Mesenchymal stem cell (in vitro differentiated cells and primary cell): Measurements from ENCODE around the gene PRKCB.

Experiments used
- DNase-seq: peaks from one replicate; pipeline ENCODE4 v3.0.0-alpha.2; 2013
- H2AFZ ChIP-seq: one replicate; pipeline ENCODE4 v1.6.1; 2013; ENCODE audit warnings: low read depth, mild to moderate bottlenecking, control low read depth, inconsistent platforms, low read length, moderate library complexity
- H2AK5ac ChIP-seq: 2 replicates; pipeline ENCODE4 v1.6.1; 2013; ENCODE audit warnings: low read length, moderate library complexity, mild to moderate bottlenecking, inconsistent platforms; ENCODE audit not compliant: severe bottlenecking
- H2BK120ac ChIP-seq: one replicate; pipeline ENCODE4 v1.6.1; 2013; ENCODE audit warnings: low read depth, mild to moderate bottlenecking, inconsistent platforms, low read length, moderate library complexity
- H2BK12ac ChIP-seq, 2 experiments: one replicate each; pipeline ENCODE4 v1.6.1; 2013; ENCODE audit warnings: inconsistent platforms in 2 of 2, low read length in 2 of 2, mild to moderate bottlenecking in 2 of 2, moderate library complexity in 2 of 2, control low read depth in 1 of 2
- H2BK15ac ChIP-seq: one replicate; pipeline ENCODE4 v1.6.1; 2013; ENCODE audit warnings: mild to moderate bottlenecking, low read depth, inconsistent platforms; ENCODE audit not compliant: poor library complexity, severe bottlenecking
- H2BK5ac ChIP-seq: 2 replicates; pipeline ENCODE4 v1.6.1; 2013; ENCODE audit warnings: low read depth, mild to moderate bottlenecking, low read length, control low read depth, inconsistent platforms; ENCODE audit not compliant: poor library complexity, severe bottlenecking
- H3K14ac ChIP-seq, 2 experiments: one replicate each; pipeline ENCODE4 v1.6.1; 2013; ENCODE audit warnings: inconsistent platforms in 2 of 2, low read length in 2 of 2, control low read depth in 1 of 2, mild to moderate bottlenecking in 1 of 2, moderate library complexity in 1 of 2
- H3K18ac ChIP-seq, 2 experiments: one replicate each; pipeline ENCODE4 v1.6.1; 2013; ENCODE audit warnings: inconsistent platforms in 2 of 2, low read length in 2 of 2, control low read depth in 1 of 2, low read depth in 1 of 2, mild to moderate bottlenecking in 1 of 2
- H3K23ac ChIP-seq, 2 experiments: one replicate each; pipeline ENCODE4 v1.6.1; 2013; ENCODE audit warnings: inconsistent platforms in 2 of 2, low read length in 2 of 2, mild to moderate bottlenecking in 2 of 2, moderate library complexity in 2 of 2, control low read depth in 1 of 2
- H3K27ac ChIP-seq: 2 replicates; pipeline ENCODE4 v1.5.1; 2013; ENCODE audit warnings: mild to moderate bottlenecking, moderate library complexity, low read length, control low read depth, inconsistent platforms; ENCODE audit not compliant: poor library complexity, severe bottlenecking
- H3K27me3 ChIP-seq, 2 experiments: 2 replicates each; pipeline versions ENCODE4 v1.6.1 to v1.7.0; 2013; ENCODE audit warnings: low read length in 2 of 2, mild to moderate bottlenecking in 2 of 2, moderate library complexity in 2 of 2, control low read depth in 1 of 2, inconsistent platforms in 1 of 2; ENCODE audit not compliant: control insufficient read depth in 1 of 2, insufficient read depth in 1 of 2
- H3K36me3 ChIP-seq, 2 experiments: 2 replicates each; pipeline versions ENCODE4 v1.6.1 to v1.7.0; 2013; ENCODE audit warnings: low read length in 2 of 2, control low read depth in 1 of 2, inconsistent platforms in 1 of 2, low read depth in 1 of 2, mild to moderate bottlenecking in 1 of 2; ENCODE audit not compliant: insufficient read depth in 2 of 2, control insufficient read depth in 1 of 2
- H3K4ac ChIP-seq, 2 experiments: one replicate each; pipeline ENCODE4 v1.6.1; 2013; ENCODE audit warnings: inconsistent platforms in 2 of 2, low read length in 2 of 2, mild to moderate bottlenecking in 2 of 2, moderate library complexity in 2 of 2, control low read depth in 1 of 2, low read depth in 1 of 2
- H3K4me1 ChIP-seq: 2 replicates; pipeline ENCODE4 v1.6.1; 2013; ENCODE audit warnings: low read depth, low read length, control low read depth; ENCODE audit not compliant: control insufficient read depth, insufficient read depth
- H3K4me2 ChIP-seq: 2 replicates; pipeline ENCODE4 v1.6.1; 2013; ENCODE audit warnings: low read length, mild to moderate bottlenecking, inconsistent platforms; ENCODE audit not compliant: poor library complexity, severe bottlenecking
- H3K4me3 ChIP-seq, 2 experiments: 2 replicates each; pipeline versions ENCODE4 v1.5.1 to v1.7.0; 2013; ENCODE audit warnings: low read length in 2 of 2, mild to moderate bottlenecking in 2 of 2, control low read depth in 1 of 2, low read depth in 1 of 2; ENCODE audit not compliant: insufficient read depth in 1 of 2
- H3K79me1 ChIP-seq: replicated peaks from 2 replicates; pipeline ENCODE4 v1.6.1; 2013; ENCODE audit warnings: mild to moderate bottlenecking, control low read depth, low read length, inconsistent platforms; ENCODE audit not compliant: poor library complexity, severe bottlenecking
- H3K9ac ChIP-seq: 2 replicates; pipeline ENCODE4 v1.7.0; 2013; ENCODE audit warnings: mild to moderate bottlenecking, low read length, moderate library complexity
- H3K9me3 ChIP-seq: 2 replicates; pipeline ENCODE4 v1.7.0; 2013; ENCODE audit warnings: mild to moderate bottlenecking, low read length; ENCODE audit not compliant: control insufficient read depth
- H4K8ac ChIP-seq: one replicate; pipeline ENCODE4 v1.6.1; 2013; ENCODE audit warnings: inconsistent platforms, mild to moderate bottlenecking, low read length, moderate library complexity
- H4K91ac ChIP-seq: one replicate; pipeline ENCODE4 v1.6.1; 2013; ENCODE audit warnings: mild to moderate bottlenecking, low read length, inconsistent platforms
- WGBS: methylation state at CpG from one replicate; pipeline ENCODE4 v1.1.7; 2013; ENCODE audit warnings: mixed read lengths; 5-methylcytosine and 5-hydroxymethylcytosine counted together

PRKCB gene

DNA sequence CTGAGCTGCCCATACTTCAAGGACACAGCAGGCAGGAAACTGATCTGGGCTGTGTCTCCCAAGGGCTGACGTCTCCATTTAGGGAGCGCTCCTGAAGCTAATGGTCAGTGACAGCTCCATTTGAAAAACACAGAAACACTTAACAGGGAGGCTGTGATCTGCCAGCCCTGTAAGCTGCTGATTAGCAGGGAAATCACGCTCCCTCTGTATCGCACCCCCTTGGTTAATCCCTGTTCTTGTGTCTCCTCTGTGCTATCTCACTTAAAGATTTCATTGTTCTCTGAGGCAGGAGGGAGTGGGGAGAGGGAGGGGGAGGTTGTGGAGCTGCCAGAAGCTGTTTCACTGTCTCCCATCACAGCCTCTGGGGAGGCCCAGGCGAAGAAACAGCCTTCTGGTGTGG, 372.9 kb downstream of the PRKCB start:
- no peaks in the 10 kb centered on the region for H3K4me1 ChIP-seq
- WGBS = 10% methylated on average over 3 of the region's 5 CpGs
- DNase-seq = no peak
- H2BK120ac ChIP-seq = no peak overlapping the region
- H3K27ac ChIP-seq = no peak overlapping the region
- no peaks in the 10 kb centered on the region for H3K36me3 ChIP-seq
- H3K4me3 ChIP-seq = no peak overlapping the region
- H2BK12ac ChIP-seq = no peak overlapping the region
- H3K14ac ChIP-seq = no peak overlapping the region
- no peak overlapping the region for H4K8ac ChIP-seq
- H3K79me1 ChIP-seq = no peaks in the 10 kb centered on the region
- H2BK5ac ChIP-seq = no peak overlapping the region
- H2AK5ac ChIP-seq = no peak overlapping the region
- no peaks in the 10 kb centered on the region for H3K9me3 ChIP-seq
- H3K4ac ChIP-seq = no peak overlapping the region
- no peak overlapping the region for H3K9ac ChIP-seq
- no peak overlapping the region for H3K4me2 ChIP-seq
- no peak overlapping the region for H4K91ac ChIP-seq
- H3K27me3 ChIP-seq = no peaks in the 10 kb centered on the region
- H2BK15ac ChIP-seq = no peak overlapping the region
- H3K23ac ChIP-seq = no peak overlapping the region
- no peak overlapping the region for H3K18ac ChIP-seq
- H2AFZ ChIP-seq = no peak overlapping the region

GRCh38 chr16:24214992-24215391, 379.2 kb downstream of the PRKCB start:
- H2AFZ ChIP-seq = no peak overlapping the region
- DNase-seq = no peak
- H3K27me3 ChIP-seq = no peaks in the 10 kb centered on the region
- no peak overlapping the region for H3K9ac ChIP-seq
- no peaks in the 10 kb centered on the region for H3K9me3 ChIP-seq
- H3K14ac ChIP-seq = no peak overlapping the region
- H3K27ac ChIP-seq = no peak overlapping the region
- no peak overlapping the region for H3K4me2 ChIP-seq
- no peak overlapping the region for H2AK5ac ChIP-seq
- 91% methylated on average over 2 of the region's 3 CpGs for WGBS
- no peak overlapping the region for H4K8ac ChIP-seq
- H3K23ac ChIP-seq = no peak overlapping the region
- no peak overlapping the region for H3K4me3 ChIP-seq
- no peak overlapping the region for H2BK15ac ChIP-seq
- no peaks in the 10 kb centered on the region for H3K4me1 ChIP-seq
- no peak overlapping the region for H3K18ac ChIP-seq
- no peaks in the 10 kb centered on the region for H3K79me1 ChIP-seq
- H2BK120ac ChIP-seq = no peak overlapping the region
- H2BK5ac ChIP-seq = no peak overlapping the region
- no peaks in the 10 kb centered on the region for H3K36me3 ChIP-seq
- H4K91ac ChIP-seq = no peak overlapping the region
- no peak overlapping the region for H3K4ac ChIP-seq
- H2BK12ac ChIP-seq = no peak overlapping the region

- Histone ChIP-seq H3K23ac (no peak overlapping the region), H3K4ac (no peak overlapping the region), H2BK12ac (no peak overlapping the region), H3K79me1 (no peaks in the 10 kb centered on the region), H3K4me2 (no peak overlapping the region), H3K36me3 (no peaks in the 10 kb centered on the region), H3K27ac (no peak overlapping the region), H4K8ac (no peak overlapping the region), H3K9ac (no peak overlapping the region), H3K14ac (no peak overlapping the region), H3K9me3 (no peaks in the 10 kb centered on the region), H2BK5ac (no peak overlapping the region), H2AK5ac (no peak overlapping the region), H2BK15ac (no peak overlapping the region), H2AFZ (no peak overlapping the region), H4K91ac (no peak overlapping the region), H3K4me3 (no peak overlapping the region), H3K18ac (no peak overlapping the region), H2BK120ac (no peak overlapping the region), H3K27me3 (no peaks in the 10 kb centered on the region), H3K4me1 (no peaks in the 10 kb centered on the region)
- DNase-seq = no peak
Measured at GRCh38 chr16:24216961-24217360, 381.2 kb downstream of the PRKCB start.

DNA sequence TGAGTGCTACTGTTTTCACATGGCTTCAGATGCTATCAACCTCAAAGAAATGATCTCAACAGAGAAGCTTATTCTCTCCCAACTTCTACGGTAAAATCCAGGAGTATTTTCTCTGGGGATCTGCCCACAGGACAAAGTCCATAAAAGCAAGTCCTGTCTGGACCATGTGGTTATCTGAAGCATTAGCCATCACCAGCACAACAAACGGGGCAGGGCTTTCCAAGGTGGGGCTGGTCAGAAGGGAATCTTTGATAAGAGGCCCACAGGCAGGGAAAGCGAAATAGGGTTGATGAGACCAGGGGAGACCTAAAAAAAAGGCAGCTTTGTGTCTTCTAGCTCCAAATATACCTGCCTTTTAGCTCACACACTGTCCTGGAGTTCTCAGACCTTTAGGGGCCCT, 381.7 kb downstream of the PRKCB start:
- no peak overlapping the region for H4K91ac ChIP-seq
- H3K4me2 ChIP-seq = no peak overlapping the region
- no peak overlapping the region for H2BK120ac ChIP-seq
- no peak overlapping the region for H4K8ac ChIP-seq
- no peaks in the 10 kb centered on the region for H3K79me1 ChIP-seq
- H2BK5ac ChIP-seq = no peak overlapping the region
- no peaks in the 10 kb centered on the region for H3K36me3 ChIP-seq
- no peak overlapping the region for H2BK12ac ChIP-seq
- H3K9me3 ChIP-seq = no peaks in the 10 kb centered on the region
- no peaks in the 10 kb centered on the region for H3K27me3 ChIP-seq
- no peak for DNase-seq
- H3K4me3 ChIP-seq = no peak overlapping the region
- no peak overlapping the region for H3K18ac ChIP-seq
- H3K9ac ChIP-seq = no peak overlapping the region
- H3K14ac ChIP-seq = no peak overlapping the region
- no peak overlapping the region for H2AFZ ChIP-seq
- 60% methylated on average over 2 of the region's 3 CpGs for WGBS
- no peak overlapping the region for H2BK15ac ChIP-seq
- H3K27ac ChIP-seq = no peak overlapping the region
- no peak overlapping the region for H3K4ac ChIP-seq
- H3K4me1 ChIP-seq = no peaks in the 10 kb centered on the region
- no peak overlapping the region for H2AK5ac ChIP-seq
- no peak overlapping the region for H3K23ac ChIP-seq
